ENCODE data around the gene DDC.
"Not testable (repeated sequence)": the region's sequence is repeated elsewhere in the genome, so short reads cannot be mapped to it uniquely, and the experiment has no call there.

DDC gene

GRCh38 chr7:50529093-50529862 is 35.9 kb downstream of the DDC start:
- FAIRE-seq = no peak
- DNase-seq (ENCODE audit: low spot score) = no peak

GRCh38 chr7:50528266-50529092 is 36.7 kb downstream of the DDC start:
- no peak for DNase-seq (ENCODE audit: low spot score)
- FAIRE-seq = no peak

GRCh38 chr7:50519350-50519749 is 45.9 kb downstream of the DDC start:
- DNase-seq (ENCODE audit: low spot score) = not testable (repeated sequence)
- peak; percentile 27 for FAIRE-seq

- no peak for FAIRE-seq
Observed at GRCh38 chr7:50513166-50513871, 51.9 kb downstream of the DDC start.

GRCh38 chr7:50512384-50512783 is 52.8 kb downstream of the DDC start:
- DNase-seq (ENCODE audit: low spot score) (no peak), FAIRE-seq (no peak)

More at GRCh38 chr7:50513166-50513871, 51.9 kb downstream of the DDC start:
- DNase-seq (ENCODE audit: low spot score) = no peak

GRCh38 chr7:50509459-50509858 is 55.7 kb downstream of the DDC start:
- FAIRE-seq (no peak), DNase-seq (ENCODE audit: low spot score) (no peak)

GRCh38 chr7:50508471-50508943 is 56.7 kb downstream of the DDC start:
- no peak for FAIRE-seq

GRCh38 chr7:50507898-50508470 is 57.2 kb downstream of the DDC start:
- FAIRE-seq = no peak
- no peak for DNase-seq (ENCODE audit: low spot score)

More at GRCh38 chr7:50508471-50508943, 56.7 kb downstream of the DDC start:
- DNase-seq (ENCODE audit: low spot score) = no peak

GRCh38 chr7:50505553-50506210 is 59.5 kb downstream of the DDC start:
- FAIRE-seq (no peak), DNase-seq (ENCODE audit: low spot score) (no peak)

GRCh38 chr7:50504646-50505546 is 60.3 kb downstream of the DDC start:
- DNase-seq (ENCODE audit: low spot score) (no peak), FAIRE-seq (no peak)

- no peak for DNase-seq (ENCODE audit: low spot score)
- FAIRE-seq = no peak
Observed at GRCh38 chr7:50502947-50503346, 62.3 kb downstream of the DDC start.

GRCh38 chr7:50502001-50502684 is 63.1 kb downstream of the DDC start:
- FAIRE-seq (peak; percentile 85), DNase-seq (ENCODE audit: low spot score) (peak; percentile 52)

- FAIRE-seq (no peak), DNase-seq (ENCODE audit: low spot score) (no peak)
Observed at GRCh38 chr7:50499092-50499491, 66.1 kb downstream of the DDC start.

GRCh38 chr7:50497968-50498367 is 67.2 kb downstream of the DDC start:
- FAIRE-seq = no peak
- DNase-seq (ENCODE audit: low spot score) = no peak

GRCh38 chr7:50497068-50497642 is 68.0 kb downstream of the DDC start:
- no peak for DNase-seq (ENCODE audit: low spot score)
- FAIRE-seq = no peak

- no peak for DNase-seq (ENCODE audit: low spot score)
Observed at GRCh38 chr7:50496569-50496968, 68.6 kb downstream of the DDC start.

GRCh38 chr7:50495746-50496145 is 69.5 kb downstream of the DDC start:
- DNase-seq (ENCODE audit: low spot score) = no peak
- FAIRE-seq = no peak

More at GRCh38 chr7:50496569-50496968, 68.6 kb downstream of the DDC start:
- no peak for FAIRE-seq

GRCh38 chr7:50492770-50493519 is 72.3 kb downstream of the DDC start:
- no peak for DNase-seq (ENCODE audit: low spot score)
- no peak for FAIRE-seq
